Testis (tissue), 3 donors: Measurements from ENCODE around the gene AUTS2. TPM values are rescaled to one million over a fixed set of nuclear protein-coding genes. Genes with fewer than 3 reads are reported as not detected.
A peak's percentile ranks its signal among the peaks of the same experiment; 100 is the strongest.

Experiments used
- DNase-seq: peaks from one replicate; pipeline ENCODE4 v3.0.0-alpha.2; 2019
- H3K27ac ChIP-seq, 2 donors: fragments of 200-600 bp; sonication (generic); one replicate each; pipeline ENCODE4 v1.5.1; 2019
- H3K27me3 ChIP-seq: fragments of 200-600 bp; sonication (generic); one replicate; pipeline ENCODE4 v1.5.1; 2019
- H3K36me3 ChIP-seq: fragments of 200-600 bp; sonication (generic); one replicate; pipeline ENCODE4 v1.5.1; 2017; ENCODE audit warnings: low read depth; ENCODE audit errors: missing control alignments
- H3K4me1 ChIP-seq: fragments of 200-600 bp; sonication (generic); one replicate; pipeline ENCODE4 v1.5.1; 2019
- H3K4me3 ChIP-seq, 2 donors: fragments of 200-600 bp; sonication (generic); one replicate each; pipeline ENCODE4 v1.5.1; 2017 to 2019
- H3K9me3 ChIP-seq: fragments of 200-600 bp; sonication (generic); one replicate; pipeline ENCODE4 v1.5.1; 2017
- POLR2A ChIP-seq: fragments of 450-650 bp; IDR thresholded peaks from one replicate; pipeline ENCODE4 v1.6.1; 2017; ENCODE audit warnings: antibody characterized with exemption, mild to moderate bottlenecking, moderate library complexity
- WGBS, 2 donors: methylation state at CpG; one replicate each; pipeline ENCODE4 v1.1.5; 2018; 5-methylcytosine and 5-hydroxymethylcytosine counted together
- intact Hi-C: fragments of 100-400 bp; cut with DNase I; formaldehyde crosslinking; loops from one replicate; pipeline ENCODE4 v1.15.1; 2023; ENCODE audit warnings: low total_unique reads
- polyA plus RNA-seq: library from polyadenylated mRNA; stranded (reverse); fragments of 350-450 nt; fragmentation: Illumina TruSeq; extraction: RNeasy Lipid Tissue Mini Kit (QIAGEN cat#74804); gene quantifications from one replicate; pipeline ENCODE4 v1.2.3, GENCODE V29; 2014; ENCODE audit warnings: low read depth, low replicate concordance; ENCODE audit not compliant: insufficient read depth
- total RNA-seq, 2 donors: library from RNA; depleted of rRNA; stranded (reverse); fragments of >200 nt; gene quantifications; one replicate each; pipeline ENCODE4 v1.2.3, GENCODE V29; 2016
- TF ChIP-seq, protein P1 (sequence below), 3 experiments: fragments of 450-650 bp in 2 of 3; fragments of 200-600 bp in 1 of 3; sonication (generic) in 1 of 3; IDR thresholded peaks; one replicate each; pipeline ENCODE4 v1.5.1; 2016 to 2019; ENCODE audit warnings: antibody characterized with exemption in 3 of 3, mild to moderate bottlenecking in 2 of 3, moderate library complexity in 1 of 3

The AUTS2 gene
- total and polyA plus RNA-seq, 3 donors from 2014 or later: 21.3 to 75.5 (median 56.1) TPM

DNA sequence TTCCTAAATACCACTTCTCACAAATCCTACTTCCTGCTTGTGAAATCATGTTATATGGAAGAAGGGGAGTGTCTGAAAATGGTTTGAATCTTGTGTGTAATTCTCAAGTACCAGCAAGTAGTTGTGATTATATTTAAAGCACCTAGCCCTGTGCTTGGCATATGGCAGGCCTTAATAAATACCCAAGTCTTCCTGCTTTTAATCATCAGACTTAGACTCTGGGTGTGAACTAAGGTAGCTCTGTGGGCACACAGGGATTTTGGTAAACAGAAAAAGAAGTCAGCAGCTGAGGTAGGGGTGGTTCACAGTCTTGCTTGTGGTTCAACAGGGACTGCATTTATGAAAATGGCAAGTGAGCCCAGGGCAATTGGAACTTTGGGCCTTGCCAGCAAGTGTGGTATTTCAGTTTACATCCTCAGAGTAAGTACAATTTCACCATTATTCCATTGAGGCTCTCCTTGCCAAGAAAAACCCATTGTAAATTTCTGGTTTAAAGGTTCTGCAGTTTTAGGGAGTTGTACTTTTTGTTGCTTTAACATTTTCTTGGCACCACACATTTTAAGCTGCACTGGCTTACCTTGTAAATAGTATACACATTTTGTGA is 215.5 kb downstream of the AUTS2 start:
- TF ChIP-seq POLR2A: no peak
- TF ChIP-seq, protein P1, sequence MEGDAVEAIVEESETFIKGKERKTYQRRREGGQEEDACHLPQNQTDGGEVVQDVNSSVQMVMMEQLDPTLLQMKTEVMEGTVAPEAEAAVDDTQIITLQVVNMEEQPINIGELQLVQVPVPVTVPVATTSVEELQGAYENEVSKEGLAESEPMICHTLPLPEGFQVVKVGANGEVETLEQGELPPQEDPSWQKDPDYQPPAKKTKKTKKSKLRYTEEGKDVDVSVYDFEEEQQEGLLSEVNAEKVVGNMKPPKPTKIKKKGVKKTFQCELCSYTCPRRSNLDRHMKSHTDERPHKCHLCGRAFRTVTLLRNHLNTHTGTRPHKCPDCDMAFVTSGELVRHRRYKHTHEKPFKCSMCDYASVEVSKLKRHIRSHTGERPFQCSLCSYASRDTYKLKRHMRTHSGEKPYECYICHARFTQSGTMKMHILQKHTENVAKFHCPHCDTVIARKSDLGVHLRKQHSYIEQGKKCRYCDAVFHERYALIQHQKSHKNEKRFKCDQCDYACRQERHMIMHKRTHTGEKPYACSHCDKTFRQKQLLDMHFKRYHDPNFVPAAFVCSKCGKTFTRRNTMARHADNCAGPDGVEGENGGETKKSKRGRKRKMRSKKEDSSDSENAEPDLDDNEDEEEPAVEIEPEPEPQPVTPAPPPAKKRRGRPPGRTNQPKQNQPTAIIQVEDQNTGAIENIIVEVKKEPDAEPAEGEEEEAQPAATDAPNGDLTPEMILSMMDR (IDR thresholded peaks at IDR 0.05): no peak
- Histone ChIP-seq H3K27ac (peak overlapping the region; percentile 17 to 72), H3K9me3 (no peaks in the 10 kb centered on the region), H3K4me3 (no peak overlapping the region), H3K27me3 (no peaks in the 10 kb centered on the region), H3K36me3 (no peaks in the 10 kb centered on the region), H3K4me1 (peaks cover 13% of the 10 kb centered on the region)
- DNase-seq: no peak
- intact Hi-C loops: no loop called here

DNA sequence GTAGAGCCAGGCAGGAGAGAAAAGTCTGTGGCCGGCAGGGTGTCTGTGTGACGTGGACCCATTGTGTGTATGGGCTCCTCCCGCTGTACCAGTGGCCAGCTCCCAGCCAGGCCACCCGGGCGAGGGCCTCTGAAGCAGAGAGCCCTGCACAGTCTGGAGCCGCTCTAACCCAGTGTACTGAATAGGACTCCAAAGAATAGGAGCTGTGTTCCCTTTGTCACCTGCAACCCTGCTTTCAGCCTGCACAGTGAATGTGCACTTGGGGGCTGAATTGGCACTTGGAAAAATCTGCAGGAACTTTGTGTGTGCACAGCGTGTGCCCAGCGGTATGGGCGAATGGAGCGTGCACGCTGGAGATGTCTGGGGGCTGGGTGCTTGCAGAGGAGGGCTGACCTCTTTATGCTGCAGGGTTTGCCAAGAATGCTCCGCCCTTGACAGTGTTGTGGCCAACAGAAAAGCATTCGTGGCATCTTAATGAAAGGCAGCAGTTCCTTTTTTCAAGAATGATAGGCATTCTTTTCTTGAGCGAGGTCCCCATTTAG is 216.2 kb downstream of the AUTS2 start:
- WGBS, 2 donors: 55 to 64% methylated on average over 11 to 14 of the region's 14 CpGs
- DNase-seq: peak; percentile 68
- H3K27ac ChIP-seq: peak overlapping the region; percentile 17 to 72

DNA sequence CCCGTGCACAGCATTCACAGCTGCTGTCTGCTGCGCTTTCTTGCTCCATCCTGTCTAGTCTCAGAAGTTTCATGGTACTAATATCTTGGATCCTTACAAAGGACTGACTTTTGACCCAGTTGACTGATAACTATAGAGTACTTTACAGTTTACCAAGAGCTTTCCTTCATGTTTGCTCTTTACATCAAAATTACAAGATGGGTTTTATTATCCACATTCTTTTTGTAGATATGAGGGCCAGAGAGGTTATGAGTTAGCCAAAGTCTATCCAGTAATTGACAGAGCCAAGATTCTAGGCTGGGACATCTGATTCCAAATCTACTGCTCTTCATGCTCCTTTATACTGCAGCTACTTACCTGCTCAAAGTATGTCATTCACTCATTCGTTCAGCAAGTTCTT is 218.2 kb downstream of the AUTS2 start:
- Histone ChIP-seq H3K27me3 (no peaks in the 10 kb centered on the region), H3K4me3 (no peak overlapping the region), H3K4me1 (peaks cover 13% of the 10 kb centered on the region), H3K27ac (no peak overlapping the region), H3K9me3 (no peaks in the 10 kb centered on the region), H3K36me3 (no peaks in the 10 kb centered on the region)
- DNase-seq: no peak
- intact Hi-C loops: no loop called here
- WGBS, 2 donors: 90 to 94% methylated on average over 3 of the region's 3 CpGs
- TF ChIP-seq, protein P1 (IDR thresholded peaks at IDR 0.05): no peak
- no peak for TF ChIP-seq POLR2A

More for the DNA sequence above, 216.2 kb downstream of the AUTS2 start:
- Histone ChIP-seq H3K4me1 (peaks cover 13% of the 10 kb centered on the region), H3K9me3 (no peaks in the 10 kb centered on the region), H3K4me3 (no peak overlapping the region), H3K36me3 (no peaks in the 10 kb centered on the region), H3K27me3 (no peaks in the 10 kb centered on the region)
- intact Hi-C loops: no loop called here
- TF ChIP-seq, protein P1 (IDR thresholded peaks at IDR 0.05): no peak
- no peak for TF ChIP-seq POLR2A

DNA sequence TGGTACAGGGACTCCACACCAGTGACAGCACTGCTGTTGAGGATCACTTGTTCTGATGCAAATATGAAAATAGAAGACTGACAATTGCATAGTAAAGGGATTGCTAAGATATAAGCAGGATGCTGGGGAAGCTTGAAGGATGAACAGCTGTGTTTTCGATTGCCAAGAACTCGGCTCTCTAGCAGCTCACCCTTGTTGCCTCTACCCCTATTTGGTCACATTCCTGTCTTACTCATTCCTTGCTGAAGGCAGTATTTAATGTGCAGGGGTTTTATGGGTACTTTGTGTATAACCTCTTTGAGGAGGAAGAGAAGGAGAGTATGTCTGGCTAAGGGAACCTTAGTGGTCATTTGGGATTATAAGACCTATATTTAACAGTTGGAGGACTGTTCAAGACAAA is 218.8 kb downstream of the AUTS2 start:
- Histone ChIP-seq H3K4me1 (peaks cover 13% of the 10 kb centered on the region), H3K27me3 (no peaks in the 10 kb centered on the region), H3K36me3 (no peaks in the 10 kb centered on the region), H3K9me3 (no peaks in the 10 kb centered on the region), H3K27ac (no peak overlapping the region), H3K4me3 (no peak overlapping the region)
- WGBS, 2 donors: 42 to 56% methylated on average over 2 of the region's 2 CpGs
- TF ChIP-seq POLR2A: no peak
- TF ChIP-seq, protein P1 (IDR thresholded peaks at IDR 0.05): no peak
- DNase-seq: no peak
- intact Hi-C loops: no loop called here
